Caco-2 (cell line): ENCODE results near the gene ALDH5A1. TPM values are rescaled to one million over a fixed set of nuclear protein-coding genes. Genes with fewer than 3 reads are reported as not detected.

Experiments
- BruUV-seq: library from RNA; stranded (reverse); fragments of 400-500 nt; replicated peaks from 2 replicates; lab custom pipeline; 2021; lab: Mats Ljungman, UMichigan
- CTCF ChIA-PET: fragments of 300-600 bp; sonication (Branson Sonifier 250); formaldehyde crosslinking; loops from one replicate; lab custom pipeline; 2022; ENCODE audit warnings: antibody characterized with exemption; lab: Charles Lee
- POLR2A ChIA-PET: fragments of 300-600 bp; sonication (Branson Sonifier 250); formaldehyde crosslinking; loops from one replicate; lab custom pipeline; 2022; ENCODE audit warnings: antibody characterized with exemption; lab: Charles Lee
- DNase-seq, 2 experiments: peaks; one replicate each; pipeline versions ENCODE4 v3.0.0 to v3.0.0-alpha.2; 2020 to 2022
- H3K27me3 ChIP-seq: replicated peaks from 2 replicates; pipeline ENCODE4 v1.6.0; 2011; ENCODE audit warnings: low read length; ENCODE audit not compliant: control insufficient read depth, insufficient read depth
- H3K36me3 ChIP-seq: 2 replicates; pipeline ENCODE4 v1.5.1; 2011; ENCODE audit warnings: low read length; ENCODE audit not compliant: control insufficient read depth, insufficient read depth
- H3K4me1 ChIP-seq: fragments of 250-450 bp; sonication (Bioruptor Pico); 2 replicates; pipeline ENCODE4 v1.5.1; 2020; ENCODE audit warnings: mild to moderate bottlenecking
- H3K4me3 ChIP-seq: 2 replicates; pipeline ENCODE4 v1.5.1; 2011; ENCODE audit warnings: low read depth, mild to moderate bottlenecking, control low read depth, low read length
- H3K9me3 ChIP-seq: fragments of 250-450 bp; sonication (Bioruptor Pico); 2 replicates; pipeline ENCODE4 v1.5.1; 2020; ENCODE audit warnings: mild to moderate bottlenecking, moderate library complexity
- H3K27ac Mint-ChIP-seq: one replicate; pipeline ENCODE4 v1.8.0; 2022; ENCODE audit warnings: mixed read lengths; ENCODE audit not compliant: unreplicated experiment
- H3K27me3 Mint-ChIP-seq: one replicate; pipeline ENCODE4 v1.8.0; 2022; ENCODE audit warnings: mixed read lengths; ENCODE audit not compliant: insufficient read depth, unreplicated experiment
- H3K36me3 Mint-ChIP-seq: one replicate; pipeline ENCODE4 v1.8.0; 2022; ENCODE audit warnings: mild to moderate bottlenecking, mixed read lengths; ENCODE audit not compliant: insufficient read depth, unreplicated experiment
- H3K4me1 Mint-ChIP-seq: one replicate; pipeline ENCODE4 v1.8.0; 2022; ENCODE audit warnings: low read depth, mixed read lengths; ENCODE audit not compliant: unreplicated experiment
- H3K4me3 Mint-ChIP-seq: one replicate; pipeline ENCODE4 v1.8.0; 2022; ENCODE audit warnings: mild to moderate bottlenecking, moderate library complexity, mixed read lengths; ENCODE audit not compliant: unreplicated experiment
- H3K9me3 Mint-ChIP-seq: one replicate; pipeline ENCODE4 v1.8.0; 2022; ENCODE audit warnings: mixed read lengths; ENCODE audit not compliant: unreplicated experiment
- intact Hi-C: fragments of 100-400 bp; cut with micrococcal nuclease; formaldehyde crosslinking; loops from one replicate; pipeline ENCODE4 v1.10.0; 2022; ENCODE audit not compliant: unreplicated experiment
- total RNA-seq: library from RNA; stranded (reverse); gene quantifications from 2 replicates; pipeline ENCODE4 v1.2.3, GENCODE V29; 2022
- TF ChIP-seq, protein P1 (sequence below), 2 experiments: fragments of 200-600 bp in 1 of 2; IDR thresholded peaks; 1 replicate in 1 of 2; 2 replicates in 1 of 2; pipeline versions ENCODE4 v1.5.1 to v1.8.0; 2011 to 2022; ENCODE audit warnings: antibody characterized with exemption in 1 of 2, control low read depth in 1 of 2, inconsistent platforms in 1 of 2, low read depth in 1 of 2, low read length in 1 of 2, mild to moderate bottlenecking in 1 of 2, moderate library complexity in 1 of 2; ENCODE audit not compliant: insufficient read depth in 1 of 2, severe bottlenecking in 1 of 2, unreplicated experiment in 1 of 2

ALDH5A1 gene
- total RNA-seq, 1 experiment from 2014 or later, result 45.3 TPM

- no TSS peak for BruUV-seq
- TF ChIP-seq, protein P1, sequence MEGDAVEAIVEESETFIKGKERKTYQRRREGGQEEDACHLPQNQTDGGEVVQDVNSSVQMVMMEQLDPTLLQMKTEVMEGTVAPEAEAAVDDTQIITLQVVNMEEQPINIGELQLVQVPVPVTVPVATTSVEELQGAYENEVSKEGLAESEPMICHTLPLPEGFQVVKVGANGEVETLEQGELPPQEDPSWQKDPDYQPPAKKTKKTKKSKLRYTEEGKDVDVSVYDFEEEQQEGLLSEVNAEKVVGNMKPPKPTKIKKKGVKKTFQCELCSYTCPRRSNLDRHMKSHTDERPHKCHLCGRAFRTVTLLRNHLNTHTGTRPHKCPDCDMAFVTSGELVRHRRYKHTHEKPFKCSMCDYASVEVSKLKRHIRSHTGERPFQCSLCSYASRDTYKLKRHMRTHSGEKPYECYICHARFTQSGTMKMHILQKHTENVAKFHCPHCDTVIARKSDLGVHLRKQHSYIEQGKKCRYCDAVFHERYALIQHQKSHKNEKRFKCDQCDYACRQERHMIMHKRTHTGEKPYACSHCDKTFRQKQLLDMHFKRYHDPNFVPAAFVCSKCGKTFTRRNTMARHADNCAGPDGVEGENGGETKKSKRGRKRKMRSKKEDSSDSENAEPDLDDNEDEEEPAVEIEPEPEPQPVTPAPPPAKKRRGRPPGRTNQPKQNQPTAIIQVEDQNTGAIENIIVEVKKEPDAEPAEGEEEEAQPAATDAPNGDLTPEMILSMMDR (IDR thresholded peaks at IDR 0.05; ENCODE audit: insufficient read depth in 1 of 2, low read depth in 1 of 2, low read length in 1 of 2, severe bottlenecking in 1 of 2, unreplicated experiment in 1 of 2), result no peak
- Mint-ChIP-seq H3K27ac (no peak overlapping the region), H3K36me3 (peaks cover 19% of the 10 kb centered on the region), H3K27me3 (no peaks in the 10 kb centered on the region), H3K4me3 (no peak overlapping the region), H3K9me3 (no peaks in the 10 kb centered on the region), H3K4me1 (no peaks in the 10 kb centered on the region)
- H3K4me3 ChIP-seq, result no peak overlapping the region
- intact Hi-C loops, result no loop called here
- H3K27me3 ChIP-seq, result no peaks in the 10 kb centered on the region
- H3K4me1 ChIP-seq, result no peaks in the 10 kb centered on the region
- CTCF ChIA-PET, result no interaction called here
- DNase-seq, result no peak
- POLR2A ChIA-PET, result no interaction called here
- H3K36me3 ChIP-seq, result peaks cover 1% of the 10 kb centered on the region; the same call in 1 of the 2 replicates
- no peaks in the 10 kb centered on the region for H3K9me3 ChIP-seq
Observed at GRCh38 chr6:24529985-24530384, 35.2 kb downstream of the ALDH5A1 start.

GRCh38 chr6:24534329-24534728 lies 39.6 kb downstream of the ALDH5A1 start:
- Mint-ChIP-seq H3K4me1 (no peaks in the 10 kb centered on the region), H3K9me3 (no peaks in the 10 kb centered on the region), H3K36me3 (peaks cover 11% of the 10 kb centered on the region), H3K27me3 (no peaks in the 10 kb centered on the region), H3K27ac (no peak overlapping the region), H3K4me3 (no peak overlapping the region)
- H3K4me3 ChIP-seq, result no peak overlapping the region
- ChIA-PET CTCF (no interaction called here), POLR2A (no interaction called here)
- H3K27me3 ChIP-seq, result no peaks in the 10 kb centered on the region
- intact Hi-C loops, result no loop called here
- no peaks in the 10 kb centered on the region; the same call in 1 of the 2 replicates for H3K36me3 ChIP-seq
- H3K4me1 ChIP-seq, result no peaks in the 10 kb centered on the region
- H3K9me3 ChIP-seq, result no peaks in the 10 kb centered on the region
- no TSS peak for BruUV-seq
- DNase-seq, result no peak
- TF ChIP-seq, protein P1 (IDR thresholded peaks at IDR 0.05; ENCODE audit: insufficient read depth in 1 of 2, low read depth in 1 of 2, low read length in 1 of 2, severe bottlenecking in 1 of 2, unreplicated experiment in 1 of 2), result no peak

GRCh38 chr6:24535210-24535609 lies 40.4 kb downstream of the ALDH5A1 start:
- H3K9me3 ChIP-seq, result no peaks in the 10 kb centered on the region
- DNase-seq, result no peak
- no peaks in the 10 kb centered on the region for H3K4me1 ChIP-seq
- H3K36me3 ChIP-seq, result no peaks in the 10 kb centered on the region; the same call in 1 of the 2 replicates
- Mint-ChIP-seq H3K27me3 (no peaks in the 10 kb centered on the region), H3K36me3 (peaks cover 11% of the 10 kb centered on the region), H3K9me3 (no peaks in the 10 kb centered on the region), H3K27ac (no peak overlapping the region), H3K4me3 (no peak overlapping the region), H3K4me1 (no peaks in the 10 kb centered on the region)
- ChIA-PET POLR2A (no interaction called here), CTCF (no interaction called here)
- BruUV-seq, result no TSS peak
- intact Hi-C loops, result no loop called here
- TF ChIP-seq, protein P1 (IDR thresholded peaks at IDR 0.05; ENCODE audit: insufficient read depth in 1 of 2, low read depth in 1 of 2, low read length in 1 of 2, severe bottlenecking in 1 of 2, unreplicated experiment in 1 of 2), result no peak
- no peaks in the 10 kb centered on the region for H3K27me3 ChIP-seq
- no peak overlapping the region for H3K4me3 ChIP-seq
